GM19043 (cell line): Measurements from ENCODE around the gene LDHB.
"Not testable (repeated sequence)": the region's sequence is repeated elsewhere in the genome, so short reads cannot be mapped to it uniquely, and the experiment has no call there.

Experiments used
- ATAC-seq: cut with Tn5 transposase; IDR thresholded peaks from one replicate; pipeline ENCODE4 v1.9.1; 2021; ENCODE audit warnings: low read depth; ENCODE audit not compliant: unreplicated experiment

LDHB gene

DNA sequence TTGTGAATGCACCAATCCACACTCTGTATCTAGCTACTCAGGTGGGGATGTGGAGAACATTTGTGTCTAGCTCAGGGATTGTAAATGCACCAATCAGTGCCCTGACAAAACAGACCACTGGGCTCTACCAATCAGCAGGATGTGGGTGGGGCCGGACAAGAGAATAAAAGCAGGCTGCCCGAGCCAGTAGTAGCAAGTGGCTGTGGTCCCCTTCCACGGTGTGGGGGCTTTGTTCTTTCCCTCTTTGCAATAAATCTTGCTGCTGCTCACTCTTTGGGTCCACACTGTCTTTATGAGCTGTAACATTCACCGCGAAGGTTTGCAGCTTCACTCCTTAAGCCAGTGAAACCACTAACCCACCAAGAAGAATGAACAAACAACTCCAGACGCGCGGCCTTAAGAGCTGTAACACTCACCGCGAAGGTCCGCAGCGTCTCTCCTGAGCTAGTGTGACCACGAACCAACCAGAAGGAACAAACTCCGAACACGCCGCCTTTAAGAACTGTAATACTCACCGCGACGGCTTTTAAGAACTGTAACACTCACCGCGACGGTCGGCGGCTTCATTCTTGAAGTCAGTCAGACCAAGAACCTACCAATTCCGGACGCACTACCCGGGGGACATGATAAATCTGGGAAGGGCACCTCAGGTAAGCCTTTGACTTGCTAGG is 4.6 kb upstream of the LDHB start:
- no peak for ATAC-seq

DNA sequence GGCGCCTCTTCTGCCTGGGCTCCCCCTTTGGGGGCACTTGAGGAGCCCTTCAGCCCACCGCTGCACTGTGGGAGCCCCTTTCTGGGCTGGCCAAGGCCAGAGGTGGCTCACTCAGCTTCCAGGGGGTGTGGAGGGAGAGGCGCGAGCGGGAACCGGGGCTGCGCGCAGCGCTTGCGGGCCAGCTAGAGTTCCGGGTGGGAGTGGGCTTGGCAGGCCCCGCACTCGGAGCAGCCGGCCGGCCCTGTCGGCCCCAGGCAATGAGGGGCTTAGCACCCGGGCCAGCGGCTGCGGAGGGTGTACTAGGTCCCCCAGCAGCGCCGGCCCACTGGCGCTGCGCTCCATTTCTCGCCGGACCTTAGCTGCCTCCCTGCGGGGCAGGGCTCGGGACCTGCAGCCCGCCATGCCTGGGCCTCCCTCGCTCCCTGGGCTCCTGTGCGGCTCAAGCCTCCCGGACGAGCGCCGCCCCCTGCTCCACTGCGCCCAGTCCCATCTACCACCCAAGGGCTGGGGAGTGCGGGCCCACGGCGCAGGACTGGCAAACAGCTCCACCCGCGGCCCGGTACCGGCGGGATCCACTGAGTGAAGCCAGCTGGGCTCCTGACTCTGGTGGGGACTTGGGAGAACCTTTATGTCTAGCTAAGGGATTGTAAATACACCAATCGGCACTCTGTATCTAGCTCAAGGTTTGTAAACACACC is 3.9 kb upstream of the LDHB start:
- ATAC-seq = not testable (repeated sequence)

DNA sequence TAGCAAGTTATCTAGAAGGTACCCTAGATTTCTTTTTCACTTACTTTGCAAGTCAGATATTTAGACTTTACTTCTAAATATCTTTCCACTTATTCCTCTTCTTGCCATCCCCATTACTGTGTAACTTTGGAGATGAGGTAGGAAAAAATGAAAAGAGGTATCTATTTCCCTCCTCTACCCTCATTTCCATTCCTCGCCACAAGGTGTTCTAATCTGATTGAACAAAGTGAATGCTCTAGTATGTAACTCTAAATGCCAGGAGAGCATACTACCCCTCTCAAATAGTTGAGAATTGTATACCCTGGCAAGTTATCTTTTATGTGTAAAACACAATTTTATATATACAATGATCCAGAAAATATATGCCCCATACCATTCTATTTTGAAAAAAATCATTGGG is 1.7 kb upstream of the LDHB start:
- no peak for ATAC-seq

DNA sequence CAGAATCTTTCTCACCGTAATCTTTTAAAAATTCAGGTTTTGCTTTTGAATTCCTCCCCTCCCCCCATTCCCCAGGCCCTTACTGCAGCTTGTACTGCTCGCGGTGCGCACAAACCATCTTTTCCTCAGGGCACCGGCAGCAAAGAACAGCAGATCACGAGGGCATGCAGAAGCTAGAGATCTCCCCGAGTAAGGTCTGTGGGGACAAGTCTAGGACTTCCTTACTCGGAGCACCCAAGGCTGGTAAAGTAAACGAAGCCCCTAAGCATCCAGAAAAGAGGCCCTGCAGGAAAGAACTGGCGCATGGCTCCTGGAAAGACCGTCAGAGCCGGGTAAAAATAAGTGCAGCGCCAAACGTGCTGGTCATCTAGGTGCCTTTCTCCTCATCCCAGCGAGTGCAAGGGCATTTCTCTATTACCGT is 727 bp downstream of the LDHB start:
- ATAC-seq = peak; percentile 30

DNA sequence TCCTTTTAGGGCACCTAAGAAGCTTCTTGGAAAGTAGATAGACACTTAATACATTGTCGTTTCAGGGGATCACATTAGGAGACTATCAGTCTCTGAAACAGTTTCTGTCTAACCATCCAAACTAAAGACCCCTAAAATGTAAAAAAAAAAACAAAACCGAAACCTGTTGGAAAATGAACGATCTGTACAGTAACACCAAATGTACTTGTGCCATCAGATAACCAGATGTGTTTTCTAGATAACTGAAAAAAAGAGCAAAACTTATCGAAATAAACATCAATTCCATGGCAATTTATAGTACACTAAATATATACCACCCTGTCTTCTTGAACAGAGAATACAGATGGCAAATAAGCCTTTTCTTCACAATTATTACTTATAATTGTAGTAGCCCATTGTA is 2.1 kb downstream of the LDHB start:
- no peak for ATAC-seq

DNA sequence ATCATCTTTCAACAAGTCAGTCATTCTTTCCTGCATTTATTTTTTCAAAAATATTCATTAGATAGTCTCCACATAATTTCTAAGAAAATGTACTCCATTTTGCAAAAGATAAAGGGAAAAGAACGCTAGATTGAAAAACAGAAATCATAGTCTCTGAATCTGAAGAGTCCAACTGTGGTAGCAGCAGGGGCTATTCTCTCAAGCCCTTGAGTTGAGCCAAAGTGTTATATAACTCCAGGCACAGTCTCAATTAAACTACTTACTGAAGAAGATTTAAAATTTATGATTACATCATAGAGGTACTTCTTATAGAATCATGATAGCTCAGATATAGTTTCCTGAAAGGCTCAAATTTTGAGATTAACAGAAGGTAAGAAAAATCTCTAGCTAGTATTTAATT is 5.8 kb downstream of the LDHB start:
- no peak for ATAC-seq

DNA sequence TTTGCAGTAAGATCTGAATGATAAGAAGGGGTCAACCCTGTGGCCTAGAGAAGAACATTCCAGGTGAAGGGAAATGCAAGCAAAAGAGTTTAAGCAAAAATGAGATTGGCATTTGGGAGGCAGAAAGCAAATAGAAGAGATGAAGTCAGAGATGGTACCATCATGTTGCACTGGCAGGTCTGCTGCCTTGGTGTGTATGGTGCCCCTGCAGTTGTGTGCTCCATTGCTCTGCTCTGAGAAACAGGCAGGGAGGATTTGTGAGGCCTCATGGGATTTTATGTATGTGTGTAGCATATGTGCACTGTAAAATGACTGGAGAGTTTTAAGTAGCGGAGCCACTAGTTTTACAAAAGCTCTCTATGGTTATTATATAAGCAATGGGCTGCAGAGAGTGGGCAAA is 6.6 kb downstream of the LDHB start:
- no peak for ATAC-seq

DNA sequence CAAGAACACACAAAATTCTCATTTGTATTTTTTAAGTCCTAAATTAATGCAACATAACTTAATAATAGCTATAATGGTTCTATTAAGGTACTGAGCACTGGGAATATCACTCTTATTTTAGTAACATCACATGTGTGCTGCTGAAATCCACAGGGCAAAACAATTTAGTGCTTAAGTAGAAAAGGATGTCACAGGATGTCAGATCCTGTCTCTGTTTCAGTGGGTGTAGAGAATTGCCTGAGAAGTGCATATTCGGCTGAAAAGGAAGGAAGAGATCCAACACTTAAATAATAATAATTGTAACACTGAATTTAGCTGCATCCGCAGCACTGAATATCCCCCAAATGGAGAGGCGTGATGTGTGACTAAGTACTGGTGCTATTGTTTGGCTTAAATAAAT is 8.6 kb downstream of the LDHB start:
- no peak for ATAC-seq

DNA sequence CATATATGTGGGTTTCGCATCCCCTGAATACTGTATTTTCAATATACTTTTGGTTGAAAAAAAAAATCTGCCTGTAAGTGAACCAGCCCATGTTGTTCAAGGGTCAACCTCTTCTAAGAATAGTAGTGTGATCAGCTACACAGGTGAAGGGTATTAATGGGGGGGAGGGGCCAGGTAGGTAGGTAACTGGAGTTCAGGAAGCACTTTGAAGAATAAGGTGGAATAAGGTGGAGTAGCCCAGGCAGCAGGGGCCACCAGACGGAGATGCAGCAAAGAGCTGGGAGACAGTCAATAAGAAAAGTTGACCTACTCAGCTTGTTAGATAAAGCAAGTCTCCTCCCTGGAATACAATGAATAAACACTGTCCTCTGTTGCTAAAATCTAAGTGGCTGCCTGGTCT is 9.3 kb downstream of the LDHB start:
- ATAC-seq = no peak

DNA sequence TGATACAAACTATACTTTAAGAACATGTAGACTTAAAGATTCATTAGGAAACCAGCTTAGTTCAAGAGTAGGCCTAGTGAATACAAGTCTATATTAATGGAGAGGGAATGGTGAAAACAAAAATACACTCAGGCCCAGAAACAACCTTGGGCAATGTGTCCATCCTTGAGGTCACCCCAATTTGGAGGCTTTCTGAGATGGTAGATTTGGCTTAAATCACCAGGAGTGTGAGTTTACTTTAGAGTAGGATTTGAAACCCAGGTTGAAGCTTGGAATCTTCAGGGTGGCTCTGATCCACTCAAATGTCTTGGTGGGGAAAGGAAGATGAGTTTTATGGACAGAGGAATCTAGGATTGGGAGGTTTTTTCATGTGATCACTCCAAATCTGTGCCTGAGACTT is 10.5 kb downstream of the LDHB start:
- ATAC-seq = no peak

DNA sequence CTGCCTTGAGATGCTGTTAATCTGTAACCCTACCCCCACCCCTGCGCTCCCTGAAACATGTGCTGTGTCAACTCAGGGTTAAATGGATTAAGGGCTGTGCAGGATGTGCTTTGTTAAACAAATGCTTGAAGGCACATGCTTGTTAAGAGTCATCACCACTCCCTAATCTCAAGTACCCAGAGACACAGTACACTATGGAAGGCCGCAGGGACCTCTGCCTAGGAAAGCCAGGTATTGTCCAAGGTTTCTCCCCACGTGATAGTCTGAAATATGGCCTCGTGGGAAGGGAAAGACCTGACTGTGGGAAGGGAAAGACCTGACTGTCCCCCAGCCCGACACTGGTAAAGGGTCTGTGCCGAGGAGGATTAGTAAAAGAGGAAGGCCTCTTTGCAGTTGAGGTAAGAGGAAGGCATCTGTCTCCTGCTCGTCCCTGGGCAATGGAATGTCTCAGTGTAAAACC is 12.6 kb downstream of the LDHB start:
- not testable (repeated sequence) for ATAC-seq

DNA sequence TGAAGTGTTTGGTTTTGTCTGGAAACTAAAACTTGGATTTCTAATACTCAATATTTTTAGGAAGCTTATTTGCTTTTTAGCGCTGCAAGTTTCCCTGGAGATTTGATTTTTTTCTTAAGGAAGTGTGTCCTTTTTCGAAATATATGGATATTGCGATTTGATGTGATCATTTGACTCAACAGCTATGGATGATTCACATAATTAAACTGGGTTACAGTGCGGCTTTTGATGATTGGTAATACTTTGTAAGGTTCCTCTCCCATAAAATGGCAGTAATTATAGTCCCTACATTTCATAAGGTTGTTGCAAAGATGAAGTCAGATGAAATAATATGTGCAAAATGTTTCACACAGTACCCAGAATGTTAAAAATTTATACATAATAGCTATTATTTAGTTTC is 13.1 kb downstream of the LDHB start:
- ATAC-seq = no peak

DNA sequence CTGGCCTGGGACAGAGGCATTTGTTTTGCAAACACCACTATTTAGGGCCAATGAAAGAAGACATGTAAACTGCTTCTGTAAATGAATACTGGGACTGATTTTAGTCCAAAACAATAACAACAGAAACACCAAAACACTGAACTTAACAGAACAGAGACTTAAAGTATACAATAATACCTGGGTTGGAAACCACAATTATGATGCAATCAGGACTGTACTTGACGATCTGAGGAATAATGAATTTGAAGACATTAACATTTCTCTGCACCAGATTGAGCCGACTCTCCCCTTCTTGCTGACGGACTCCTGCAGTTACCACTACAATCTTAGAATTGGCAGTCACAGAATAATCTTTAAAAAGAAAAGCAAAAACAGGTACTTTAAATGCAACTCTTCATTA is 13.9 kb downstream of the LDHB start:
- ATAC-seq = no peak

DNA sequence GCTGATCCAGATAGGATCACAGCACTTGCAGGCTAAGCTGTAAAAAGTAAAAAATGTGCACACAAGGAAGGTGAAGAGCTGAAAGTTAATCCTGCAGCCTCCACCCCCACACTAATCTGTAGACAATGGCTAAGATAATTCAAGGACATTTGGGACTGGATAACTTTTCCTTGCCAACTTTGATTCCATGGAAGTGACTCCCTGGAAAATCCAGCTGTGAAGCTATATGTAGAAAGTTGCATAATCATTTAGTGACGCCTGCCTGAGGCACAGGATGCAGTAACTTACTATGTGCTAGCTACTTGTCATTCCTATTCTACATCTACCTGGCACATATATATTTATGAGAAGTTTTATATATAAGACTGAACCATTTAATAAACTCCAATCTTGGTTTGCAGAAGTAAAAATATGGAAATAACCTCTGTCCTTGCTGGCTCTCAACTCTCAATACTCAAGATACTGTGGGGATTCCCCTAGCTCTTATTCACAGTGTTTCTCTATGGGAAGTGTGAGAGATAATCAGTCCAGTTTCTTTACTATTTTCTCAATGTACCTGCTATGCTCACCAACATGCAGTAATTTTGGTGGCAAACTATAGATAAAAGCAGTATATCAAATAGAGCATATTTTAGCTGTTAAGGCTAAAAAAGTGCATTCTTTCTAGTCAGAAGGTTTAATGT is 14.8 kb downstream of the LDHB start:
- ATAC-seq = peak; percentile 65

DNA sequence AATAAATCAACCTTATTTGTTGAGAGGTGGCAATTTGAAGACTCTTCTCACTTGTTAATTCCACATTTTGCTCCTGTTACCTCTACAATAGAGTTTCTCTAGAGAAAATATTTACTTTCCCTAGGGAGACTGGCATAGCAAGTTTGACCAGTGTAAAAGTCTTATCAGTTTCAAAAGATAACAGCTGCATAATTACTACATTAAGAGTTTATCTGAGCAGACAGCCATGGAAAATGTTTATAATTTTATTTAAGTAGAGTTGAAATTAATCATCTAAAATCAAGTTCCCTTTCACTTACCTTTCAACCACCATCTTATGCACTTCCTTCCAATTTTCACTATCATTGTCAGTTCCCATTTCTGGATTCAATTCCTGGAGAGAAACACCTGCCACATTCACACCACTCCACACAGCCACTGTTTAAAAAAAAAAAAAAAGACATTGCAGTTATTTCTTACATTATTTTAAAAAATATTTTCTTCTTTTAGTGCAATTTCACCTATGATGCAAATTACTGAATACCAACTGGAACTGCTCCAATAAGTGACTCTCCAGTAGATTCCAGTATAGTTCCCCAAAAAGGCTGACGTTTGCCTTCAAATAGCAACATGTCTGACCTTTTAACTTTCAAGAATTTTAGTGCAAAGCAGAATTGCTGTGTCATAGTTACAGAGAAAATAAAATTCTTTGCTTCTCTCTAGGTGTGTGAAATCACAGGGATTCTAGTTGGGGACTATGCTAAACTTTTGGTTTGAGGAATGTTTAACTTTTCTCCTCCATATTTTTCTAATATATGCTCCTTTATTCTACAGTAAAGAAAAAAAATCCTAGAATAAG is 19.4 kb downstream of the LDHB start:
- ATAC-seq = no peak

DNA sequence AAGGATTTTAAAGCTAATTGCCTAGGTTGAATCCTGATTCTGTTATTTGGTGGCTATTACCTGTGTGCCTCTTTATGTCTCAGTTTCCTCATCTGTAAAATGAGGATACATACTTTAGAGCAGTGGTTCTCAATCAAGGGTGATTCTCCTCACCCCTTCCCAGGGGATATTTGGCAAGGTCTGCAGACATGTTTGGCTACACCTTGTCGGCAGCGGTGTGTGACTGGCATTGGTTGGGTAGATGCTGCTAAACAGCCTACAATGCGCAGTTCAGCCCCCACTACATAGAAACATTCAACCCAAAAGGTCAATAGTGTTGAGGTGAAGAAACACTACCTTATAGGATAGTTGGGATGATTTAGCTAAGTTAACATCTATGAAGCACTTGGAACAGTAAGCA is 23.4 kb downstream of the LDHB start:
- no peak for ATAC-seq

DNA sequence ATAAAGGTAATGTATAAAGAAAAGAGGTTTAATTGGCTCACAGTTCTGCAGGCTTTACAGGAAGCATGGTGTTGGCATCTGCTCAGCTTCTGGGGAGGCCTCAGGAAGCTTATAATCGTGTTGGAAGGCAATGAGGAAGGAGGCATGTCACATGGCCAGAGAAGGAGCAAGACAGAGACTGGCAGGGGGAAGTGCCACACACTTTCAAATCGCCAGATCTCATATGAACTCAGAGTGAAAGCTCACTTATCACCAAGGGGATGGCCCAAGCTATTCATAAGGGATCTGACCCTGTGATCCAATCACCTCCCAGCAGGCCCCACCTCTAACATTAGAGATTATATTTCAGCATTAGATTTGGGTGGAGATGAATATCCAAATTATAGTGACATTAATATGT is 26.3 kb downstream of the LDHB start:
- ATAC-seq = no peak

DNA sequence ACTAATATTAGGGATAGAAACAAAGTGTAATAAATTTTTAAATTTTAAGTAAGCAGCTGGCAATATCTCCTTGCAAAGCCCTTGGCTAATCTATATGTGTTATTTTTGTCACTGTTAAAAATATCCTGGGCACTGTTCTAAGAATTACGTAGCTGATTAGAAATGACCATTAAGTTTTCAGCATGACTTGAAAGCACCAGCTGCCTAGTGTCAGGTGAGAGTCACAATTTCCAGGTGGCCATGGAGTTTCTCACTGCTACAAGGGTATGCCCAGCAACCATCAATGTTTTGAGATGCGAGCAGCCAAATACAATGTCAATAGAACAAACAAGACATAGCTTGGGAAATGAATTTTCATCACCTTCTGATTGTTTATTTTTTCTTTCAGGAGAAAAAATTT is 29.7 kb downstream of the LDHB start:
- no peak for ATAC-seq

DNA sequence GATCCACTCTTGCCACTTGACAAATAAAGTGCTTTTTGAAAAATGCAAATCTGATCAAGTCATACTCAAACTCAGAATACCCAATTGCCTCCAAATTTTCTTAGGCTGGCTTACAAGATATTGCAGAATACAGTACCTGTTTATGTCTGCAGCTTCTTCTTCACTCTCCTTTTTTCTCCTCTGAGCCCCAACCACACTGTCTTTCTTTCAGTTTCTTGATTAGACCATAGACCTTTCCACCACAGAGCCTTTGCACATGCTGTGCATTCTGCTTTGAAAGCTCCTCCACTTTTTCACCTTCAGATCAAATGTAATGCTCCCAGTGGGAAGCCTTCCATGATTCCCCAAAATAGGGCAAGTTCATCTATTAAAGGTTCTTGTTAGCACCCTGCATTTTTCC is 39.1 kb downstream of the LDHB start:
- no peak for ATAC-seq

DNA sequence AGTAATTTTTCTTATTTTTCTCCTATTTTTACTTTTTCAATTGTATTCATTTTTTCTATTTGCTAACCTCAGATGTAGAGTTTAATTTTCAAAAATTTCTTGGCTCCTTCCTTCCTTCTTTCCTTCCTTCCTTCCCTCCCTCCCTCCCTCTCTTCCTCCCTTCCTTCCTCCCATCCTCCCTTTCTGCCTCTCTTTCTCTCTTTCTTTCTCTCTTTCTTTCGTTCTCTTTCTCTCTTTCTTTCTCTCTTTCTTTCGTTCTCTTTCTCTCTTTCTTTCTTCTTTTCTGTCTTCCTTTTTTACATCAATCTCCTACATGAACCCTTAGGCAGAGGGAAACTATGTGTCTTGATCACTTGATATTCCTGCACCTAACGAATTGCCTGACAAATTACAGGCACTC is 40.6 kb downstream of the LDHB start:
- ATAC-seq = no peak

DNA sequence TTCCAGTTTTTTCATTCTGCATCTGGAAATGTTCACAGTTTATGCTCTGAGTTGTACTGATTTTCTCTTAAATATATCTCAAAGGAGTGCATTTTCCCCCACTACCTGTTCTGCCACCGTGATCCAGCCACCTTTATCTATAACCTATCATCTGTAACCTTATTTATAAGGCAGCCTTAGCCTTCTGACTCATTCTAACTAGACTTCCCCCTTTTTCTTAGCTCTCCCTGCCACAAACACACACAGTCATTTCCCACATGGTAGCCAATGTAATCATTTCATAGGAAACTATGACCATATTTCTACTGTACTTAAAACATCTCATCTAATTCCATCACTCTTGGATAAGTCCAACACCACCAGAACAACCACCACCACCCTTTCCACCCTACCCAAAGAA is 42.2 kb downstream of the LDHB start:
- ATAC-seq = no peak
